ENCODE measurements around the gene SGPL1.

The SGPL1 gene

DNA sequence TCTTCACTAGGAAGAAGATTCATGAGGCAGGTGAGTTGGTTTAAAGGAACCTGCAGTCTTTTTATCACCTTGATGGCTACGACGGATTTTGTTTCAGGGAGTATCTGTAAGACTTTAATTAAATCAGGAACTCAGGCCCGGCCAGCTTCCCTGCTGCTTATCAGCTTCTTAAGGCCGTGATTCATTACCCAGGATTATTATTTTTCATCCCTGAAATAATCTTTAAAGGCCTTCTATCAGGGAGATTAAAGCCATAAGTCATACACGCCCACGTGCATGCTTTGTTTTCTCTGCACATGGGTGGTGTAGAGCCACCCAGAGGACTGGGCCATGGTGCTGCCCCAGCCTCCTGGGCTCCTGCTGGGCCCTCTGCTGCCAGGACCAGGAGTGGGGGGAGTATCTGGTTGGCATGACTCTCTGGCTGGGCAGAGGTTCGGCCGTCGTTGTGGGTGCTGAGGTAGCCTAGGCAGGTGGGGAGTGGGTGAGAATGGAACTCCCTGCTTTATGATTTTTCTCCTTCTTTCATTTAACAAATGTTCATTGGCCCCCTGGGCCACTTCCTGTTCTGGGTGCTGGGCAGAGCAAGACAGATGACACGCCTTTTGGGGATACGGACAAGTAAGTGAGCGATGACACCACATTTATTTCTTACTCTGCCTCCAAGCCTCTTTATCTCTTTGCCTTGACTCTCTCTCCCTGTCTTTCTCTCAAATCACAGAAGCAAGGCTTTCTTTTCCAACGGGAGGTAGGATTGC lies 111.6 kb downstream of the SGPL1 start:
- no peak for DNase-seq

DNA sequence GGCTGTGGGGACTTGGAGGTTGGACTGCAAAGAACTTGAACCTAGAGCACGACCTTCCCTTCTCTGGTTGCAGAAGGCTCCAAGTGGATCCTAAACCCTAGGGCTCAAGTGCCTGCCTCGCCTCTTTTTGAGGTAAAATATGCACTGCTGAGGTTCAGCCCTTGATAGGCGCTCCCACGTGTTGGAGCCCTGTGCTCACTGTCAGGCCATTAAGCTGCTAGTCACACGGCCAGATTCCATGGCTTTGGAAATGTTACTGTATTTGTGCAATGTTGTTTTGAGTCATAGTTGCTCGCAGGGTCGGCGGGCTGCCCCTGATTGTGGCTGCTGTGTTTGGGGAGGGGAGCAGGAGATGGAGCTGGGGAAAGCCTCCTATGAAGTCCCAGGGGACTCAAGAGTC lies 112.4 kb downstream of the SGPL1 start:
- no peak for DNase-seq

DNA sequence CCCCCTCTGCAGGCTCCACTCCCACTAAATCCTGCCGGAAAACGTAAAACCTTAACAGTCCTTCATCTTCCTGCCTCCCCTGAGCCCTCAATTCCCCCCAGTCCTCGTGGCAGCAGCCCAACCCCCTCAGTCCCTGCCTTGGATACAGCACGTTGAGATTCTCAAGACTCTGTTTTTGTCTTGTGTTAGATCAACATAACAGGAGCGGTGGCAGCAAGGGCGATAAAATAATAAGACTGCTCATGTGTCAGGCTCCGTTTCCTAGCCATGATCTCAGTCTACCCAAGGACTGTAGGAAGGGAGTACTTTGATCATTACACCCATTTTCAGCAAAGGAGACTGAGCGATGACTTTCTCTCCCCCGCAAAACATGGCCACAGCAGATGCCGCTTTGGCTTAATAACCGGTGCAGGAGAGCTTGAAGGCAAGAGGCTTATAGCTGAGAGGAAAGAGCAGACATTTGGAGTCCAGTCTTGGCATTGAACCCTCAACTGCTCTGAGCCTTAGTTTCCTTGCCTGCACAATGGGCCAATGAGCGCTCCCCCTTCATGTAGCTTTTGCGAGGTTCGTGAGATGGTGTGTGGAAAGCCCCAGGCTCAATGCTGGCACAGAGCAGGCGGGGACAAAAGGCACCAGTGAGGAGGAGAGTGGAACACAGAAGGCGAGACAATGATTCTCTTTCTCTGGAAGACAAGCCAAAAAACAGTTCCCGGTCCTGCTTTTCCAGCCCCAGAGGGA lies 114.7 kb downstream of the SGPL1 start:
- DNase-seq = no peak
